ENCODE data around the gene HSPA4.

Gene HSPA4

DNA sequence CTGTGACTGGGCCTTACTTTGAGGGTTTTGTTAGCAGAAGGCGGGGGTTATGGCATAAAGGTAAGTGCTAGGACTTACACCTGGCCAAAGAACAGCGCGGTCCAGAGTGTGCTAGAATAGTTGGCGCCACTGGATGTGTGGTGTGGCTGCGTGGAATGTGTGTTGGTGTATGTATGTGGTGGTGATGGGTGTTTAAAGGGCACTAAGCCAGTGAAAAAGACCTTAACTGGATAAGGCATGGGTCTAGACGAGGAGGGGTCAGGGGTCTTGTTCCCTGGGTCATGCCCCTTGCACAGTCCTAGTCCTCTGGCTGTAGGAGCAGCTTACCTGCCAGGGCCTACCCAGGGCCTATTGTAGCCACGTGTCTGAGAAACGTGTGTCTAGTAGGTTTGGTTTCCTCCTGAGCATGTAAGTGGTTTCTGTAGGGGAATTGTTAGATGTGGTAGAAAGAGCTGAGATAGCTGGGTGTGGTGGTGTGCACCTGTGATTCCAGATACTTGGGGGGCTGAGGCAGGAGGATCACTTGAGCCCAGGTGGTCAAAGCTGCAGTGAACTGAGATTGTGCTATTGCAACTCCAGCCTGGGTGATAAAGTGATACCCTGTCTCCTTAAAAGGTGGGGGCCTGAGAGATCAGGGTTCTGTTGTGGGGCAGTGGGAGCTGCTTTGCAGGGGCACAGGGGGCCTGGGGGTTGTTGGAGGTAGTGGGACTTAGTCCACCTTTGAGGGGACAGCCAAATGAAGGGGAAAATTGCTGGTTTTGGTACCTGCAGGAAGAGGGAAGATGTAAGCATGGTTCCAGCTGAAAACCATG lies 55.2 kb downstream of the HSPA4 start:
- no peak for DNase-seq

- DNase-seq: no peak
Measured at GRCh38 chr5:133108481-133108921, 56.7 kb downstream of the HSPA4 start.

- DNase-seq: no peak
Measured at GRCh38 chr5:133109655-133110483, 58.1 kb downstream of the HSPA4 start.

DNA sequence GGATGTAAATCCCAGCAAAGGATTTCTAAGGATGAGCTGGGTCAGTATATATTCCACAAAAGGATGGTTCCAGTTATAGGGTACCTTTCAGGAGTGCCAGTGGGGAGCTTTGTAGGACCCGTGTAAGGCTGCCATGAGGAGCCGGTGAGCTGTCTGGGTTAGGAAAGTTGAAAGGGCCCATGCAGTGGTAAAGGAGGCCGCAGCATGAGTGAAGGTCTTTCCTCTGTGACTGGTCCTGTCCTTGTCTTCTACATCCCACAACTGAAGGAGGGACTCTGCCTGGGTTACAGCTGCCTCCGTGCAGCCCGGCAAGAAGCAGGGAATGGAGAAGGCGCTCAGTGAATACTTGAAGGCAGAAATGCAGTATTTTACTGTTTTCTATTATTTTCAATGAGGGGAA lies 58.9 kb downstream of the HSPA4 start:
- DNase-seq: no peak

DNA sequence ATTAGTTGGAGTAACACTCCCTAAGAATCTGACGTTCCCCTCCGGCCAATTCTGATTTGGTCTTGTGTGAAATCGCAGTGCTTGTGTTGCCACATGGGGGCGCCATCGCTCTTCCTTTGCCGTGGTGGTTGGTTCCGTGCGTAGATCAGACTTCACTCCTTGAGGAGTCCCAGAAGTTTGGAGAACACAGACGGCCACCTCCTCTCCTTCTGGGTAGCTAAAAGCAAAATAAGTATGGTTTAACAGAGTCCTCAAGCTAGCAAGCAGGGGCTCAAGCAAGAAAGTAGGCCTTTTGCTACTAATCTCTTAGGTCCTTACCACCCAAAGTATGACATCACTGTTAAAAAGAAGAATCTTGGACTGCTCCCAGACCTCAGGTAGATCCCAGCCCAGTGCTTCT lies 59.5 kb downstream of the HSPA4 start:
- DNase-seq: peak; percentile 78

DNA sequence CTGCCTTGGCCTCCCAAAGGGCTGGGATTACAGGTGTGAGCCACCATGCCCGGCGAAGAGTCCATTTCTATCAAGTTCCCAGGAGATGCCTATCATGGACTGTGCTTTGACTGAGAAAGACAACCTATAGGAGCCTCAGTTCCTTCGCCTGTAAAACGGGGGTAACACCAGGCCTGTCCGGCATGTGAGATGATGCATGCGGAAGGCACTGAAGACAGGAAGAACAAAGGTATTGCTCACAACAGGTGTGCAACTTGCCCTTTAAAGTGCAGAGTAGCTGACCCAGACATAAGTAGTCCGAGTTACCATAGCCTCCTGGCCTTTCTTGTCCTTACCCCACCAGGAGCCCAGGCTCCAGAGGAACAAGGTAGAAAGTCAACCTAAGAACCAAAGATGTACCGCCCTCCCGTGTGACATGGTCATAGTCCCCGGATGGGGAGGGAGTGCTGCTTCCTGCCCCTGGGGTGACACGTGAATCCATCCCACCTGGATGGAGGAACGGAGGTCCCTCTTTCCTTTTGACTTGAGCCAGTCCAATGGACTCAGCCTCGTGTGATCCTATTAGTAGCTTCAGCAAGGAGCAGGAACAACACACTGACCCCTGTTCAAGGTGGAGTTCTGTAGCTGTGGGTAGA lies 60.3 kb downstream of the HSPA4 start:
- no peak for DNase-seq

DNA sequence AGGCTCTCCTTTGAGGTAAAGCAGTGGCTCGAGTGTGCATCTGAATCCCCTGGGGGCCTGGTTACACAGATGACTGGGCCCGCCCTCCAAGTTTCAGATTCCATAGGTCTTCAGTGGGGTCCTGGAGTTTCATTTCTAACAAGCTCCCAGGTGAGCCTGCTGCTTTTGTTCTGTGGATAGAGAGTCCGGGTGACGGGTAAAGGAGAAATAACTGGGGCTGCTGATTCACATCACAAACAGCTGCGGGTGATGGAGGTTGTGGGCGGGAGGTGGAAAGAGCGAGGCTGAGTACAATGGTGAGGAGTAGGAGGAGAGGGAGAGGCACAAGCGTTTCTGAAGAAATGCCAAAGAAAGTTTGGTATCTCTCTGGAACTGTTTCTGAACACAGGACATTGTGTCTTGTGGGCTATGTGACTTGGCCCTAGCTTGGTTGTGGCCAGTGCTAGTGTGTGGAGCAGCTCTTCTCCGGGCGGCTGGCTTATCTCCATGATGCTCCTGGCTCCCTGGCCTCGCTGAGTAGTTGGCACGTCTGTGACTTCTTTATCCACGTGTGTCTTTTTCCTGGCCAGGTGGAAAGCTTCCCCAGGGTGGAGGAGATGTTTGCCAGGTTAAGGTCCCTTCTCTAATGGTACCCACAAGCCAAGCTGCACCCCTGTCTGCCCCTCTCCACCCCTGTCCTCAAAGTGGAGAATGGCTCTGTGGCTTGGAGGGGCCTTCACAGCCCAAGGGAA lies 61.7 kb downstream of the HSPA4 start:
- peak; percentile 63 for DNase-seq

GRCh38 chr5:133114166-133114932 lies 62.5 kb downstream of the HSPA4 start:
- no peak for DNase-seq

DNA sequence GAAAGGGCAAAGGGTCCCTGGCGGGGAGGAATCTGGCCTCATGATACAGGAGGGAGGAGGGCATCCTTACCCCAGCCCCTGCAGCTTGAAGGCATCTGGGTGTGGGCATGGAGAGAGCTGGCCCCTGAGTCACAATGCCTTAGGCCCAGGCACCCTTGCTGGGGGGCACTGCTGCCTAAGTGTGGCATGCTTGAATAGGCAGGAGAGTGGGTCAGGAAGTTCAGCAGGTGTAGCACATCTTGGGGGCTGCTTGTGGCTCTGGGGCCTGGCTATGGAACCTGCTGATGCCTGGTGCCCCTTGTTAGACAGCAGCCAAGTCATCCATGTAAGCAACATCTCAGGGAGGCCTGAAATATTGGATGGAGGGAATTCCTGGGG lies 63.1 kb downstream of the HSPA4 start:
- no peak for DNase-seq

DNA sequence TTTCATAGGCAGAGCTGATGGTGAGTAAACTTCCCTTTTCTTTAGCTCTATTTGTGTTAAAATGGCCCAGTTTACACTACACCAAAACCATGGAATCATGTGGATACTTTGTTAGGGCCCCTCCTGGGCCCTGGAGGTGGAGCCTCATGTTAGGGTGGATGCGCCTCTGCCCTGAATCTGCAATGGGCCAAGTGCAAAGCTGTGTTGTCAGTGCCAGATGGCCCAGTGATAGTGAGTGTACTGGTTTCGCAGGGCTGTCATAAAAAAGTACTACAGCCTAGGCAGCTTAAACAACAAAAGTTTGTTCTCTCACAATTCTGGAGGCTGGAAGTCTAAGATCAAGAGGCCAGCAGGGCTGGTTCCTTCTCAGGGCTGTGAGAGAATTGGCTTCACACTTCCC lies 64.8 kb downstream of the HSPA4 start:
- DNase-seq: no peak

DNA sequence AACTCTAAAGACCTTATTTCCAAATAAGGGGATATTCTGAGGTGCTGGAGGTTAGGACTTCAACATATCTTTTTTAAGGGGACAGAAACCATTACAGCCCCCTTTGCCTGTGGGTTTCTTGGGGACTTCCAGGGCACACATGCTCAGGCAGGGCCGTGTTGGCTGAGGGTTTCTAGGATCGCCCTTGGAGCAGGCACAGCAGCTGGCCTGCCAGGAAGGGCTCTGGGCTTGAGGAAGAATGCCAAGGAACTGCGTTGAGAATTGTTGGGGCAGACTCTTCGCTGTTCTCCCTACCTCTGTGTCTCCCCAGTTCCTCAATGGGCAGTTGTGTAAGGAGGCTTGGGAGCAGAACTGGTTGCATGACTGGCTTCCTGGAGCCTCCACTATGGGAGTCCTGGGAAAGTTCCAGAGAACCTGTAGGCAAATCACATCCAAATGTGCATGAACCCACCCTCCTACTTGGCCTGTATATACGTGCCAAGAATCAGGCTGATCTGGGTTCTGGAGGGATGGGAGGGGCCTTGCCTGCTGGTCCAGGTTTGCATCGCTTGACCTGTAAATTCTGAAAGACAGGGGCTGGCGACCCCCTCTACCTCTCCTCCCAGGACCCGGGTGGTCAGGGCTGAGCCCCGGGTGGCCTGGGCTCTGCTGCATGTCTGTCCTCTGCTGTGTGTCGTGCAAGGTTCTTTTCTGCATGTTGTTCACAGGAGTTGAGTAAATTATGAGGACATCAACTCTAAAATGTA lies 65.5 kb downstream of the HSPA4 start:
- no peak for DNase-seq

- no peak for DNase-seq
Measured at GRCh38 chr5:133117912-133118445, 66.2 kb downstream of the HSPA4 start.

DNA sequence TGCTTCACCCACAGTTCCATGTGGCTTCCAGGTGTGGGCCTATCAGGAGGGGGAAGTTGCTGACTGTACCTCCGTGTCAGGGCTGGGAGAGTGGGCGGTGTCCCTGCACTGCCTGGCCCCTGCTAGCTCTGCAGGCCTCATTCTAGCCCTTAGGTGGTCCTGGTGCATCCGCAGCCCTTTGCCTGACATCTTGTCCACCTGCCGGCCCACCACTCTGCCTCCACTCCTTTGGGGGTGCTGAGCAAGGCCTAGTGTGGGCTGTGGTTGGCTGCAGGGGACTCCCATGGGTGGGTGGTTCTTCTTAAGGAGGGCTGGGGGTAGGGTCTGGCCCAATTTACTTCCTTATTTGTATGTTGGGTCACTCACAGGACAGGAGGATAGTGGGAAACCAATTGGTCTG lies 66.9 kb downstream of the HSPA4 start:
- DNase-seq: no peak

- no peak for DNase-seq
Measured at GRCh38 chr5:133119233-133119711, 67.5 kb downstream of the HSPA4 start.

- DNase-seq: no peak
Measured at GRCh38 chr5:133120156-133120750, 68.4 kb downstream of the HSPA4 start.

- DNase-seq: no peak
Measured at GRCh38 chr5:133121080-133121479, 69.3 kb downstream of the HSPA4 start.

DNA sequence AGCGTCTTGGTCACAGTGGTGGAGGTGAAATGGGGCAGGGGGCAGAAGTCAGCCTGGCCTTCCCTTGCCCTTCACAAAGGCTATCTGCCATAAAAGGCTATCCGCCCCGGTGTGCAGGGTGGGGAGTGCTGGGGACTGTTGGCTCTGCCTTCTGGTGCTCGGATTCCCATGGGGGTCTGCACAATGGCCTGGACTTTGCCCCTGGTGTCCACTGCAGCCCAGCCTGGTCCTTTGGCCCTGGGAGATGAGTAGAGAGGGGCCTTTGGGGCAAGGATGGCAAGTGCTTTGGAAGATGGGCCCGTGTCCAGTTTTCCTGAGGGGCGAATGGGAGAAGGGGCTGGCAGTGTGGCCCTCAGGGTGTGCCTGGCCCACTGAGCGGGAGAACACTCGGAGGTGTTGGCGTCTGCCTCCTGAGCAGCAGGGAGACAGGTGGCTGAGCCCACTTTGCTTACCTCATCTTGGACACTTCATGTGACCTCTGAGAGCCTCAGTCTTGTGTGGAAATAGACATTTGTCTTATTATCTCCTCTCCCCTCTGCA lies 69.9 kb downstream of the HSPA4 start:
- no peak for DNase-seq

GRCh38 chr5:133122711-133123110 lies 70.9 kb downstream of the HSPA4 start:
- no peak for DNase-seq

- DNase-seq: no peak
Measured at GRCh38 chr5:133123297-133123696, 71.5 kb downstream of the HSPA4 start.

- DNase-seq: no peak
Measured at GRCh38 chr5:133124891-133125290, 73.1 kb downstream of the HSPA4 start.
